ENCODE measurements around the gene LEFTY1.

DNA sequence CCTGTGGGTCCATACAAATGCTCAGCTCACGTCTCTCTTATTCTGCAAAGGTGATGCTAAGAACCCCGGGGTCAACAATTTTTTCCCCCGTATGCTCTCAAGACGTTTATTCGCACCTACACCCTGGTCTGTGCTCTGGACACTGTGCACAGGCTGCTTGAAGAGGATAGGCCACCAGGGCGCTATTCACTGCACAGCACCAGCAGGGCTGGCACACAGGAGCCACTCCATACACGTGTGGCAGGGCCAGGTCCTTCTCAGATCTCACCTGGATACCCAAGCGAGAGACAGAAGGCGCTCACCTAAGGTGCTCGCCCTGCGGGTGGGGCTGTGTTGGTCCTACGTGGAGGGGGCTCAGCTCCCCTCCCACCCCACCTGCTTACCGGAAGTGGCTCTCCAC is 23.4 kb downstream of the LEFTY1 start:
- no peak for TF ChIP-seq YY1 (IDR thresholded peaks at IDR 0.05; ENCODE audit: insufficient read depth, insufficient replicate concordance, low read depth, low read length)
- TF ChIP-seq TAF1 (CRISPR knock-in tag; IDR thresholded peaks at IDR 0.05), result no peak
- TF ChIP-seq, protein P1, sequence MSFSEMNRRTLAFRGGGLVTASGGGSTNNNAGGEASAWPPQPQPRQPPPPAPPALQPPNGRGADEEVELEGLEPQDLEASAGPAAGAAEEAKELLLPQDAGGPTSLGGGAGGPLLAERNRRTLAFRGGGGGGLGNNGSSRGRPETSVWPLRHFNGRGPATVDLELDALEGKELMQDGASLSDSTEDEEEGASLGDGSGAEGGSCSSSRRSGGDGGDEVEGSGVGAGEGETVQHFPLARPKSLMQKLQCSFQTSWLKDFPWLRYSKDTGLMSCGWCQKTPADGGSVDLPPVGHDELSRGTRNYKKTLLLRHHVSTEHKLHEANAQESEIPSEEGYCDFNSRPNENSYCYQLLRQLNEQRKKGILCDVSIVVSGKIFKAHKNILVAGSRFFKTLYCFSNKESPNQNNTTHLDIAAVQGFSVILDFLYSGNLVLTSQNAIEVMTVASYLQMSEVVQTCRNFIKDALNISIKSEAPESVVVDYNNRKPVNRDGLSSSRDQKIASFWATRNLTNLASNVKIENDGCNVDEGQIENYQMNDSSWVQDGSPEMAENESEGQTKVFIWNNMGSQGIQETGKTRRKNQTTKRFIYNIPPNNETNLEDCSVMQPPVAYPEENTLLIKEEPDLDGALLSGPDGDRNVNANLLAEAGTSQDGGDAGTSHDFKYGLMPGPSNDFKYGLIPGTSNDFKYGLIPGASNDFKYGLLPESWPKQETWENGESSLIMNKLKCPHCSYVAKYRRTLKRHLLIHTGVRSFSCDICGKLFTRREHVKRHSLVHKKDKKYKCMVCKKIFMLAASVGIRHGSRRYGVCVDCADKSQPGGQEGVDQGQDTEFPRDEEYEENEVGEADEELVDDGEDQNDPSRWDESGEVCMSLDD (CRISPR knock-in tag; IDR thresholded peaks at IDR 0.05; ENCODE audit: borderline replicate concordance), result no peak
- TF ChIP-seq ZMYM4 (CRISPR knock-in tag; IDR thresholded peaks at IDR 0.05), result no peak
- no peak for TF ChIP-seq FOXJ3 (CRISPR knock-in tag; IDR thresholded peaks at IDR 0.05; ENCODE audit: borderline replicate concordance)
- TF ChIP-seq, protein P2, sequence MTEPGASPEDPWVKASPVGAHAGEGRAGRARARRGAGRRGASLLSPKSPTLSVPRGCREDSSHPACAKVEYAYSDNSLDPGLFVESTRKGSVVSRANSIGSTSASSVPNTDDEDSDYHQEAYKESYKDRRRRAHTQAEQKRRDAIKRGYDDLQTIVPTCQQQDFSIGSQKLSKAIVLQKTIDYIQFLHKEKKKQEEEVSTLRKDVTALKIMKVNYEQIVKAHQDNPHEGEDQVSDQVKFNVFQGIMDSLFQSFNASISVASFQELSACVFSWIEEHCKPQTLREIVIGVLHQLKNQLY (CRISPR knock-in tag; IDR thresholded peaks at IDR 0.05), result no peak
- TF ChIP-seq, protein P3, sequence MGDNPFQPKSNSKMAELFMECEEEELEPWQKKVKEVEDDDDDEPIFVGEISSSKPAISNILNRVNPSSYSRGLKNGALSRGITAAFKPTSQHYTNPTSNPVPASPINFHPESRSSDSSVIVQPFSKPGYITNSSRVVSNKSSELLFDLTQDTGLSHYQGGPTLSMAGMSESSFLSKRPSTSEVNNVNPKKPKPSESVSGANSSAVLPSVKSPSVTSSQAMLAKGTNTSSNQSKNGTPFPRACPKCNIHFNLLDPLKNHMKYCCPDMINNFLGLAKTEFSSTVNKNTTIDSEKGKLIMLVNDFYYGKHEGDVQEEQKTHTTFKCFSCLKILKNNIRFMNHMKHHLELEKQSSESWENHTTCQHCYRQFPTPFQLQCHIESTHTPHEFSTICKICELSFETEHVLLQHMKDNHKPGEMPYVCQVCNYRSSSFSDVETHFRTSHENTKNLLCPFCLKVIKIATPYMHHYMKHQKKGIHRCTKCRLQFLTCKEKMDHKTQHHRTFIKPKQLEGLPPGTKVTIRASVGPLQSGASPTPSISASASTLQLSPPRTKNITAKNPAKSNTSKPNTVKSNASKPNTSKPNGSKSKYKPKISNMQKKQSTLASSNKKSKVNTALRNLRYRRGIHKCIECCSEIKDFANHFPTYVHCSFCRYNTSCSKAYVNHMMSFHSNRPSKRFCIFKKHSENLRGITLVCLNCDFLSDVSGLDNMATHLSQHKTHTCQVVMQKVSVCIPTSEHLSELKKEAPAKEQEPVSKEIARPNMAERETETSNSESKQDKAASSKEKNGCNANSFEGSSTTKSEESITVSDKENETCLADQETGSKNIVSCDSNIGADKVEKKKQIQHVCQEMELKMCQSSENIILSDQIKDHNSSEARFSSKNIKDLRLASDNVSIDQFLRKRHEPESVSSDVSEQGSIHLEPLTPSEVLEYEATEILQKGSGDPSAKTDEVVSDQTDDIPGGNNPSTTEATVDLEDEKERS (CRISPR knock-in tag; IDR thresholded peaks at IDR 0.05), result no peak
